GM19395 (cell line): ENCODE measurements around the gene CXCL5.
"Not testable (repeated sequence)": the region's sequence is repeated elsewhere in the genome, so short reads cannot be mapped to it uniquely, and the experiment has no call there.

ENCODE experiments used
- ATAC-seq: cut with Tn5 transposase; IDR thresholded peaks from one replicate; pipeline ENCODE4 v1.9.1; 2021; ENCODE audit warnings: mild to moderate bottlenecking, moderate library complexity; ENCODE audit not compliant: unreplicated experiment

Gene CXCL5

DNA sequence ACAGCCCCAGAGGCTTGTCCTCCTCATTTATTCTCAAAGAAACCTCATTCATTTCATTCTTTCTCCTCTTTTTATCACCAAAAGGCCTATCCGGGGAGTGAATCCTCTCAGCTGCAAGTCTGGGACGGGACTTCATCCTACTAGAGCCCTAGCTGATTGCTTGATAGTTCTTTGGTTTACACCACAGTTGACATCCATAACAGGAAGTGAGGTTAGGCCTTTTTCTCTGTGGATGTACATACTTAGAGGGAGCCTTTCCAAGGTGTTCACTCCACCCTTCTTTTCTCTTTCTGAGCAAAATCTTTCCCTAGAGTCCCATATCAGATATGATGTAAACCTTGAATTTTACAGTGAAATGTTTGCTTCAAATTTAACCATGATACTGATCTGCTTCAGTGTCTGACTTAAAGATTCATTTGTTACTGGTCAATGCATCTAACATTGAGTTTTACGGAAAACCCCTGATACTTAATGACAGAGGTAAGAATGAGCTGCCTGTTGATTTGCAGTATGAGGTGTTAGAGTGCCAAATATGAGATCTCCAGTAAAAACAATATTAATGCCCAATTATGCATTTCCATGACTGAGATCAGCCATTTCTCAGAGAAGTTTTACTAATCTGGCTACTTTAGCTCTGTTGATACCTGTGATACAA, 16.8 kb upstream of the CXCL5 start:
- no peak for ATAC-seq

DNA sequence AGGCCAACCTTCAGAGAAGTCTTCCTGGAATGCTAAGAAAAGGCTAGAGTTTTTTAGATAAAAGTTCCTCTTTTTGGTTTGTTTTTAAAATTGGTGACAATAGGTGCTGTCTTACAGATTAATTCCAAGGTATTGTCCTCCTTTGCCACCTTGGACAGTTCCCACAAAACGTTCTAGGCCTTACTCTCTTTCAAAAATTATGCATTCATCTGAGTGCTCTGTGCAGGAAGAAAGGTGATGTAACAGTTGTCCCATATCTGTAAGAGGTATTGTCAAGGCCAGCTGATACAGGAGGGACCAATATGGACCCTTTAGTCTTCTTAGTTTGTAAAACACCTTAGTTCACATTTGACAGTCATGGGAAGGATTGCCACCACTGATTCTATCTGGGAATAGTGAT, 15.9 kb upstream of the CXCL5 start:
- no peak for ATAC-seq

DNA sequence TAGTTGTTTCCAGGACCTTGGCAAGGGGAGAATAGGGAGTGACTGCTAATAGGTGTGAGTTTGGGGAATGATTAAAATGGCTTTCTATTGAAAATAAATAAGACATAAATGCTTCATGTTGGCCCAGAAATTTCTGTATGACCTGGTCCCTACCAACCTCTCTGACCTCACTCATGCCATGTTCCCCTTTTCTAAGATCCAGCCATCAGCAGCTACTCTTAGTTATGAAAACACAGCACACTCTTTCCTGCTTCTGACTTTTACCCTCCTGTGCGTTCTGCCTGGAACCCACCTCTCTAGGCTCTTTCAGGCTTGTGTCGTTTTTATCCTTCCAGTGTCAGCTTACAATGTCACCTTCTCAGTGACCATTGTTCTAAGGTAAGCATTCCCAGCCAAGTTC, 14.8 kb upstream of the CXCL5 start:
- ATAC-seq: no peak

GRCh38 chr4:74012130-74012529, 13.7 kb upstream of the CXCL5 start:
- ATAC-seq: no peak

DNA sequence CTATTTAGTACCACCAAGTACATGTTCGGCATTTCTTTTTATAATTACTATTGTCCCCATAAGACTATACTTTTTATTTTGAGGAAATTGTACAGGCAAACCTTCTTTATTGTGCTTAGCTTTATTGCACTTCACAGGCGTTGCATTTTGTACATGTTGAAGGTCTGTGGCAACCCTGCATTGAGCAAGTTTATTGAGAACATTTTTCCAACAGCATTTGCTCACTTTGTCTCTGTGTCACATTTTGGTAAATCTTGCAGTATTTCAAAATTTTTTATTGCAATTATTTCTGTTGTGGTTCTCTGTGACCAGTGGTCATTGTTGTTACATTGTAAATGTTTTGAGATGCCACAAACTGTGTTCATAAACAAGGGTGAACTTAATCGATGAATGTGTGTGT, 10.8 kb upstream of the CXCL5 start:
- no peak for ATAC-seq

DNA sequence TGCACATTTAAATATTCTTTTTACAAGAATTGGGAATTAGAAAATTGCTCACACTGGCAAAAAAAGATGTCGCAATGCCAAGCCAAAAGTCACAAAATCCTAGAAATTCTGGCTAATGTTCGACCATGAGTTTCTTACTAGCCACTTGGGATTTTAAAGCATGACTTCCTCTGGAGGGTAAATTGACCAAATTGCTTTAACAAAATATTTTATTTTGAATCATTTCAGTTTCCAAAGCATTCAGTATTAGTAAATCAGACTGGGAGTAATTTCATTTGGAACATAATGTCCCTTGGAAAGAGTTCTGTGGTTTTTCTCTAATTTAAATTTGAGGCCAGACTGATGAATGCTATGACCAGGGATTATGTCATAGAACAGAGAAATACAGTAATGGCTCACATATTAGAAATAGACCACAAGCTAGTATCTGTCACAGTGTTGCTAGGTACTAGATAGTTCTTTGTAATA, 7.6 kb upstream of the CXCL5 start:
- no peak for ATAC-seq

DNA sequence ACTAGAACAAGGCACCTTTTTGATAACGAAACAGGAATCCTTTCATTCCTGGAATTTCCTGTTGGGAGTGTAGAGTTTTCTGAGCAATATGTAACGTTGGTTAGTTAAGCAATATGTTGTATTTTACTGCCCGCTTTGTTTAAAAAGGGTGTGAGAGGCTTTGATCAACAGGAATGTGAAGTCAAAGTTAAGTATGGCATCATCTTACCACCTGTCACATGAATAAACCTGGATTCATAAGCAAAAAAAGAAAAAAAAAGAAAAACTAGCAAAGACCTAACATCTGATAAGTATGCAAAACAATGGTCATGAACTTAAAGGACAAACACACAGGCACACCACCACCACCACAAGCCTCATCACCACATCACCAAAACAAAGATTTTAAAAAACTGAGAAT, 7.1 kb upstream of the CXCL5 start:
- no peak for ATAC-seq

- no peak for ATAC-seq
Observed at GRCh38 chr4:74004668-74005067, 6.2 kb upstream of the CXCL5 start.

- ATAC-seq: no peak
Observed at GRCh38 chr4:74000301-74000700, 1.8 kb upstream of the CXCL5 start.

- no peak for ATAC-seq
Observed at GRCh38 chr4:73992050-73992449, 6.4 kb downstream of the CXCL5 start.

DNA sequence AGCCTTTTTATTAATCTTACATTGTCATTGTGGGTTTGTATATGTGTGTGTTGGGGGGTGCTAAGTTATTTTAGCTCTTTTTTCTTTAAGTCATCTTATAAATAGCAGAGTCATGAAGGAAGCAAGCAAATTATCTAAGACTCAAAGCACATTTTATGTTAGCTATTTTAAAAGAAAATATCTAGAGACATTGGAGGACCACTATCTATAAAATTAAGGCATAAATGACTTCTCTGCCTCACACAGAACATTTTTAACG, 6.8 kb downstream of the CXCL5 start:
- ATAC-seq: no peak

GRCh38 chr4:73990988-73991741, 7.3 kb downstream of the CXCL5 start:
- no peak for ATAC-seq

- no peak for ATAC-seq
Observed at GRCh38 chr4:73989928-73990327, 8.5 kb downstream of the CXCL5 start.

DNA sequence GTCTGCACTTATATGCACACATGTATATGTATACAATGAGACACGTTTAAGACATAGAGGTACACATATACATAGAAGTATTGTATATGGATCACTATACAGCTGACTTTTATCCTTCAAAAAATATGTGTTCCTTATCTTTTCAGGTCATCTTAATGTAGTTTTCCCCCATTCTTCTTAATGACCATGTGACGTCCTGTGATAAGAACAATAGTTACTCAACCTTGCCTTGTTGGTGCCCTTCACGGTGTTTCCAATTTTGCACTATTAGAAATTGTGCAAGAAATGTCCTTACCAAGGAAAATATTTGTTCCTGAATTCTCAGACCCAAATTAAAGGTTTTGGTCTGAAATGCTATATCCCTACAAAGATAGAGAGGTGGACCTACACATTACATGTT, 9.4 kb downstream of the CXCL5 start:
- ATAC-seq: no peak

DNA sequence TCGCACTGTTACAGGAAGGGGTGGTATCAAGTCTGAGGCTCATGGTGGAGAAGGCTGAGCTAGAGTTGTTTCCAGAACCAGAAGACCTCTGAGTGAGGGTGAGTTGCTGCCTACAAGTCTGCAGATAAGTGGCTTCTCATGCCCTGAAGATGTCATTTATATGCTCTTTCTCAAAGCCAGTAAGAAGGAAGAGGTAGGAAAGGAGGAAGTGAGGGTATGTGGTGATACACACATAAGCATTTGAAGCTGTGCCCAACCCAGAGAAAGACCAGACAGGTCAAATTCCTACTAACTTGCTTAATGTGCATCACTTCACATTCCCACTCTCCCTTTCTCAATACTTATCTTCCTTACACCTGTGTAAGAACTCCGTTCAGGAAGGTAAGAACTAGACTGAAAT, 10.4 kb downstream of the CXCL5 start, which contains the start of gene PPBP:
TSS of gene PPBP (minus strand) at position 130 of the 400 bp plus-strand sequence. CDS start at position 43, 87 bp downstream.
- ATAC-seq: no peak

- no peak for ATAC-seq
Observed at GRCh38 chr4:73985528-73985852, 13.0 kb downstream of the CXCL5 start.

GRCh38 chr4:73984736-73985527, 13.5 kb downstream of the CXCL5 start:
- ATAC-seq: no peak

GRCh38 chr4:73981175-73981574, 17.3 kb downstream of the CXCL5 start:
- not testable (repeated sequence) for ATAC-seq

- ATAC-seq: no peak
Observed at GRCh38 chr4:73979407-73979957, 19.0 kb downstream of the CXCL5 start.

DNA sequence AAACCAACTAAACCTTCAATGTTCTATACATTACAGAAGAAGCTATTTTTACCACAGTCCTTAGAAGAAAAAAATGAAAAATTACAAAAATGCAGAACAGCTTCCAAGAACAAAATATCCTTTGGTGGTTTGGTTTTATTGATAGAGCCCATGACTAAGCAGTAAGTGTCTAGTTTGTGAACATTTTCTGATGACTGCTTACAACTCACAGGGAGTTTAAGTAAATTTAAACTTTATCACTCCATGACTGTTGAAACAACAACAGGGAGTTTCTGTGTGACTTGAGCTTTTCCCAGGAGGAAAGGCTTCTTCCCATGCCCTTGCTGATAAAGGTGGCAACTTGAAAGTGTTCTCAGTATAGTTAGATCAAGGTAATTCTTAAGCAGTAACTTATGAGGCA, 19.6 kb downstream of the CXCL5 start:
- no peak for ATAC-seq

GRCh38 chr4:73976716-73977115, 21.8 kb downstream of the CXCL5 start:
- no peak for ATAC-seq

DNA sequence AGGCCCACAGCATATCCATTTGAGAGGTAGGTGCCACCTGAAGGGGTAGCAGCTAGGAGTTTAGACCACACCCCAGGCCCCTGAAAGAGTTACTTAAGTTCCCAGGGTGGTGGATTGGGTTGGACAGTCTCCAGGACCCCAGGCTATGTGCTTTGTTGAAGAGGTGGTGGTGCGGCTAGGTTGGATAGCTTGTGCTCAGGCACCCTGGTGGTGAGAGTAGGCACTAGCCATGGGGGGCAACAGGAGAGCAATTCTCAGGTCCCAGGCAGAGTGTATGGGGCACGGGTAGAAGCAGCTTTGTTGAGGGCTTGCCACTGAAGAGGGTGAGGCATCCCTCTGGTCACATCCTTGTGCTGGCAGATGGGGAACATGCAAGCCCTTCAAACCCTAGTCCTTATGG, 22.3 kb downstream of the CXCL5 start:
- no peak for ATAC-seq
